GM21447 (cell line): ENCODE data around the gene KCNK4.
"Not testable (repeated sequence)": the region's sequence is repeated elsewhere in the genome, so short reads cannot be mapped to it uniquely, and the experiment has no call there.

Source experiments
- ATAC-seq: cut with Tn5 transposase; IDR thresholded peaks from one replicate; pipeline ENCODE4 v1.9.1; 2021; ENCODE audit not compliant: unreplicated experiment

Gene KCNK4

DNA sequence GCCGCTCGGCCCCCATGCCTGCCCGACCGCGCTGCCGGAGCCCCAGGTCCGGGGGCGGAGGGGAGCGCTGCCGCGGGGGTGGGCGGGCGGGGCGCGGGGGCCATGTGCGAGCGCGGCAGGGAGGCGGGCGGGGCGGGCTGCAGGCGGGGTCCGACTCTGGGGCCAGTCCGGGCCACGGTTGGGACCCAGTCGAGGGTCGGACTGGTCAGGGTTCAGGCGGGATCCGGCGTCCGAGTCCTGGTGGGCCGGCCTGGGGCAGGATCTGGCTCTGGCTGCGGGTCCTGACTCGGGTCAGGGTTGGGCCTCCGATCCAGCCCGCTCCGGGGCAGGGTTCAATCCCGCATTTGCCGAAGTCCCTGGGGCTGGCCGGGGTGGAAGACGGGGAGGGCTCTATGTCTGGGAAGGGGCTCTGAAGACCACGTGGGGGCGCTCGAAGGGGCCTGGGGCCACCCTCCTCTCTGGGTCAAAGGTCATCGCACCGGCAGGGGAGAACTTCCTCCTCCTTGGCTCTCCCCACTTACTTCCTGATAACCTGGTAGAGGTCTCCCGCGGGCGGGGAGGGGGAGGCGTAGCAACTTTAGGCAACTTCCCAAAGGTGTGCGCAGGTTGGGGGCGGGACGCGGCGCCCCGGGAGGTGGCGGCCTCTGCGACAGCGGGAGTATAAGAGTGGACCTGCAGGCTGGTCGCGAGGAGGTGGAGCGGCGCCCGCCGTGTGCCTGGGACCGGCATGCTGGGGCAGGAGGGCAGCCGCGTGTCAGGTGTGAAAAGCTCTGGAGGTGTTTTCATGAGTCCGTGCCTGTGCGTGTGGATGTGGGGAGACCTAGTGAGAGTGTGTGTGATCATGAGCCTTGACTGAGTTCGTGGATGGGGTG is 14.8 kb downstream of the KCNK4 start:
- peak; percentile 34 for ATAC-seq

DNA sequence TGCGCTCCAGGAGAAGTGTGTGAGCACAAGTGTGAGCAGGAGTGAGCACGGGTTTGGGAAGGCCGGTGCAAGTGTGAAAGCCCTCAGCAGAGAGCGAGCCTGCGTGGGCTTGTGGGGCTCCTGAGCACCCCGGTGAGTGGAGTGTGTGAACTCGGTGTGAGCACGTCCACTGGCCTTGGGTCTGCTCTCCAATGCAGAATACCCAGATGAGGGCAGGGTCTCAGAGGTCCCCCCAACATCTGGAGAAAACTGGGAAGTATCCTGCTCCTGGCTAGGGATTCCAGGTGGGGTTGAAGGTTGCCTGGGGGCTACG is 15.4 kb downstream of the KCNK4 start:
- no peak for ATAC-seq

DNA sequence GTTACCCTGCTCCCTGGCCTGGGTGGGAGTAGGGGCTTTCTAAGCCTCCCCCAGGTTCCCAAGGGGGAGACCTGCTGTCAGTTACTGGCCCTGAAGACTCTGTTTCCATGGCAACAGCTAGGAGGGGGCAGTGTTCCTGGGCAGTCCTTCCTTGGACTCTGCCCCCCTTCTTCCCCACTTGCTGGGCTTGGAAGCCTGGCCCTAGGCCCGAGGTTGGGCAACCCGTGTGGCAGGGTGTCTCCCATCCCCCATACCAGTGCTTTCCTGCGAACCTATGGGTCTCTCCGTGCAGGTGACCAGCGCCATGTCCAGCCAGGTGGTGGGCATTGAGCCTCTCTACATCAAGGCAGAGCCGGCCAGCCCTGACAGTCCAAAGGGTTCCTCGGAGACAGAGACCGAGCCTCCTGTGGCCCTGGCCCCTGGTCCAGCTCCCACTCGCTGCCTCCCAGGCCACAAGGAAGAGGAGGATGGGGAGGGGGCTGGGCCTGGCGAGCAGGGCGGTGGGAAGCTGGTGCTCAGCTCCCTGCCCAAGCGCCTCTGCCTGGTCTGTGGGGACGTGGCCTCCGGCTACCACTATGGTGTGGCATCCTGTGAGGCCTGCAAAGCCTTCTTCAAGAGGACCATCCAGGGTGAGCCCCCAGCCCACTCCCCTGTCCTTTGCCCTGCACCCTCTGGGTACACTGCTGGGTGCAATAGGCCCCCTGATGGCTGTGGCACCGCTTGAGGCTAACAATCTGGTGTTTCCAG is 15.9 kb downstream of the KCNK4 start:
- ATAC-seq = no peak

DNA sequence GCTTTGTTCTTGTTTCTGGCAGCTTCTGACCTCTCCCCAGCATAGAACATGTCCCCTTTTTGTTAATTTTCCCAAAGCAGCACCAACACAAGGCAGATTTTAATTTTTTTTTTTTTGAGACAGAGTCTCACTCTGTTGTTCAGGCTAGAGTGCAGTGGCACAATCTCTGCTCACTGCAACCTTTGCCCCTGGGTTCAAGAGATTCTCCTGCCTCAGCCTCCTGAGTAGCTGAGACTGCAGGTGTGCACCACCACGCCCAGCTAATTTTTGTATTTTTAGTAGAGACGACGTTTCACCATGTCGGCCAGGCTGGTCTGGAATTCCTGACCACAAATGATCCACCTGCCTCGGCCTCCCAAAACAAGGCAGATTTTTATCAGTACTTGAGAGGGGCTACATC is 16.7 kb downstream of the KCNK4 start:
- ATAC-seq = not testable (repeated sequence)

DNA sequence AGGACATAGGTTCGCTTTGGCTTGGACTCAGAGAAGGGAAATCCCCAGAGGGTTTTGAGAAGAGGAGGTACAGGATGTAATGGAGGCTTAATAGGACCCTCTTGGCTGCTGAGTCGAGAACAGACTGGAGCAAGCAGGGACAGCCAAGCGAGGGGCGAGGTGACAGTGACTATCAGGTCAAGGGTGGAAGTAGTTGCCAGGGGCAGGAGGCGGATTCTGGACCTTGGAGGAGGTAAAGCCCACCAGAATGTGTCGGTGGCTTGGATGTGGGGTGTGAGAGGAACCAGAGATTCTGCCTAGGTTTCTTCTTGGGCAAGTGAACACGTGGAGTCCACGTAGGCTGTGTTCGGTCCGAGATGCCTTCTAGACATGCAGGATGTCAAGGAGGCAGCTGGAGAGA is 21.8 kb downstream of the KCNK4 start:
- no peak for ATAC-seq

DNA sequence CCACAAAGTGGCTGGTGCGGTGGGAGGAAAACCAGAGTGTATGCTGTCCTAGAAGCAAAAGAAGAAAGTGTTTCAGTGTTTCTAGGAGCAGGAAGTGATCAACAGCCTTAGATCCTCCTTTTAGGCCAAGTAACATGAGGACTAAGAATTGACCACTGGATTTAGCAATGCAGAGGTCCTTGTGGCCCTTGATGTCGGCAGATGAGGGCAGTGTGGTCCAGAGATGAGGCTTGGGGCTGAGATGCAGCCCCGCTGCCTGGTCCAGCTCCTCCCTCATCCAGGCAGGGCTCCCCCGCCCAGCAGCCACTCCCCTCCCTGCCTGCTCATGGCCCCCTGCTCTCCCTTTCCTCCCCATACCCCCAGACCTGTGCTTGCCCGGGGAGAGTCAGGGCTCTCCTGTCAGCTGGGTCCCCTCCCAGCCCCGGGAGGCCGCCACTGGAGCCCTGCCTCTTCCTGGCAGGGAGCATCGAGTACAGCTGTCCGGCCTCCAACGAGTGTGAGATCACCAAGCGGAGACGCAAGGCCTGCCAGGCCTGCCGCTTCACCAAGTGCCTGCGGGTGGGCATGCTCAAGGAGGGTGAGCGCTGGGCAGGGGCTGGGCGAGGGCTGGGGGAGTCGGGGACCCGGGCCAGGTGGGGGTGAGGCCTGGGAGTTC is 22.5 kb downstream of the KCNK4 start:
- ATAC-seq = no peak

DNA sequence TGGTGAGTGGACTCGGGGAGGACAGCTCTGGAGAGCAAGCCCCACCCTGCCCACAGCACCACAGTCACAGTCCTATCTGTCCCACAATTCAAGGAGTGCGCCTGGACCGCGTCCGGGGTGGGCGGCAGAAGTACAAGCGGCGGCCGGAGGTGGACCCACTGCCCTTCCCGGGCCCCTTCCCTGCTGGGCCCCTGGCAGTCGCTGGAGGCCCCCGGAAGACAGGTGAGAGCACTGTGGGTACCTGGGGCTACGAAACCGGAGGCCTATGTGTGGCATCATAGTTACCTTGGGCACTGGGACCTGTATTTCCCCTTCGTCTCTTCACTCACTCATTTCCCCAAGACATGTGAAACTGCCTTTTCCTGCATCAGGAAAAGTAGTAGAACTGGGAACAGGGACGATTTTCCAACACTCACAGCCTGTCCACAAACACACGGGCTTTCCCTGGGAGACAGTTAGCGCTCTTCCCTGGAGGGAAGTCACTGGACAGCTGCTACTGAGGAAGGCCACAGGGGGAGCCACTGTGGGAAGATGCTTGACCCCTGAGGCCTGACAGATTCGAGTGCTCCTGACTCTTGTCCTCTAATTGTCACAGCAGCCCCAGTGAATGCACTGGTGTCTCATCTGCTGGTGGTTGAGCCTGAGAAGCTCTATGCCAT is 23.2 kb downstream of the KCNK4 start:
- ATAC-seq = no peak

DNA sequence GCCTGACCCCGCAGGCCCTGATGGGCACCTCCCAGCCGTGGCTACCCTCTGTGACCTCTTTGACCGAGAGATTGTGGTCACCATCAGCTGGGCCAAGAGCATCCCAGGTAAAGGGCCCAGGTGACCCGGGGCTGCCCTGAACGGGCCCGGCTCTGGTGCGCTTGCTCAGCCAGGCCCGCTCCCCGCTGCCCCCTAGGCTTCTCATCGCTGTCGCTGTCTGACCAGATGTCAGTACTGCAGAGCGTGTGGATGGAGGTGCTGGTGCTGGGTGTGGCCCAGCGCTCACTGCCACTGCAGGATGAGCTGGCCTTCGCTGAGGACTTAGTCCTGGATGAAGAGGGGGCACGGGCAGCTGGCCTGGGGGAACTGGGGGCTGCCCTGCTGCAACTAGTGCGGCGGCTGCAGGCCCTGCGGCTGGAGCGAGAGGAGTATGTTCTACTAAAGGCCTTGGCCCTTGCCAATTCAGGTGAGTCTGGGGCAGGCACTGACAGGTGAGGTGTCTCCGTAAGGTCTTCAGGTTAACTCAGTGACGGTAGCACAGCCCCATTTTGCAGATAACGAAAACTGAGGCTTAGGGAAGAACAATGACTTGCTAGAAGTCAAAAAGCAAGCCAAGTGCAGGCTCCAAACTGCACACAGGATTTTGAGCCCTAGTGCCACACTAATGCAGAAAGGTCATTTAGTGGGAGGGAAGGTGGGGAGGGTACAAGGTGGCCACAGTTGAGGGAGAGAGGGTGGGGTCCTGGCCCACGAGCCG is 23.9 kb downstream of the KCNK4 start:
- no peak for ATAC-seq

DNA sequence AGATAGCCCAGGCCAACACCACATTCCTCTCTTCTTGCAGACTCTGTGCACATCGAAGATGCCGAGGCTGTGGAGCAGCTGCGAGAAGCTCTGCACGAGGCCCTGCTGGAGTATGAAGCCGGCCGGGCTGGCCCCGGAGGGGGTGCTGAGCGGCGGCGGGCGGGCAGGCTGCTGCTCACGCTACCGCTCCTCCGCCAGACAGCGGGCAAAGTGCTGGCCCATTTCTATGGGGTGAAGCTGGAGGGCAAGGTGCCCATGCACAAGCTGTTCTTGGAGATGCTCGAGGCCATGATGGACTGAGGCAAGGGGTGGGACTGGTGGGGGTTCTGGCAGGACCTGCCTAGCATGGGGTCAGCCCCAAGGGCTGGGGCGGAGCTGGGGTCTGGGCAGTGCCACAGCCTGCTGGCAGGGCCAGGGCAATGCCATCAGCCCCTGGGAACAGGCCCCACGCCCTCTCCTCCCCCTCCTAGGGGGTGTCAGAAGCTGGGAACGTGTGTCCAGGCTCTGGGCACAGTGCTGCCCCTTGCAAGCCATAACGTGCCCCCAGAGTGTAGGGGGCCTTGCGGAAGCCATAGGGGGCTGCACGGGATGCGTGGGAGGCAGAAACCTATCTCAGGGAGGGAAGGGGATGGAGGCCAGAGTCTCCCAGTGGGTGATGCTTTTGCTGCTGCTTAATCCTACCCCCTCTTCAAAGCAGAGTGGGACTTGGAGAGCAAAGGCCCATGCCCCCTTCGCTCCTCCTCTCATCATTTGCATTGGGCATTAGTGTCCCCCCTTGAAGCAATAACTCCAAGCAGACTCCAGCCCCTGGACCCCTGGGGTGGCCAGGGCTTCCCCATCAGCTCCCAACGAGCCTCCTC is 24.8 kb downstream of the KCNK4 start:
- ATAC-seq = not testable (repeated sequence)

DNA sequence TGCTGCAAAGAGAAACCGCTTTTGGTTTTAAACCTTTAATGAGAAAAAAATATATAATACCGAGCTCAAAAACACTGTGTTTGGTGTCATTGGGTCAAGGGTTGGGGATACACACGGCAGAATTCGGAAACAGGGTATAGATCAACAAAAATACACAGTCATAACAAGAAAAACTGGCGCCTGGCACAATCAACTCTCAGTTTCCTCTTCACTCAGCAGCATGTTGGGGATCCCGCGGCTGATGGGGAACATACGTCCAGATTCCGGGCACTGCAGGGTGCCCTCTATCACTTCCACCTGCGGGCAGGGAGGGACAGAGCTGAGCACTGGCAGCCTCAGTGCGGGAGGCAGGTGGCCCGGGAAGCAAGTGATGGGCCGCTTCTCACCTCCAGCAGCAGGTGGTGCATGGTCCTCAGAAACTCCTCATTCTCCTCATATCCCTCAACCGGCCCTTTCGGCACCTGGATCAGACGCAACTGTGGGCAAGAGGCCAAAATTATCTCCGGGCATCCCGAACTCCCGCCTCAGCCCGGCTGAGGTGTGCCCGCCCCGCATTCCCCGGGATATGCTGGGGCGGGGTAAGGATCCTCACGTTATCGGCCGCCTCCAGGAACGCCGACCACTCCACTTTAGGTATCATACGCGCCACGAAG is 25.7 kb downstream of the KCNK4 start:
- peak; percentile 5 for ATAC-seq

DNA sequence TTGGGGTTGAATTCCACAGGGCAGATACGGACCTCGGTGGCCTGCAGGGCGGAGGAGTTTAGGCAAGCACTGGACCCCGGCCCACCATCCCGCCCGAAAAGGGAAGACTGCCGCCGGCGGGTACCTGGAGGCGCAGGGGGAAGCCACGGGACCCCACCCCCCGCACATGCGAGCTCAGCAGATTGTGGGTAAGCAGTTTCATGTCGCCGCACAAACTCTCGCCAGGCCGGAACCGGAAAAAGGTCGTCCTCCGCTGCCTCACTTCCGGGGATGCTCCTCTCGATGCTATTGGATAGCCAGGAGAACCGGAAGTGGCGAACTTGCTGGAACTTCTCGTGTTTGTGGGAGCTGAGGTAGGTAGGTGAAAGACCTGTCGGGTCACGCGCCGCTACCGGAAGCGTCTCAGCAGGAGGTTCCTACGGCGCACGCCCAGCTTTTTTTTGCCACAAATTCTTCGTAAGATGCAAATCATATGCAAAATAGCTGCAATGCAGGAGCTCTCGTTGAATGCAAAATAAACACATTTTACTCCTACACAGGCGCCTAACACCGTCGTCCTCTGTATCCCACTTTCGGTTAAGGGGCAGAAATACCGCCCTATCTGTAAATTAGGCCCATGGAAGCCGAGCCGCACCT is 26.3 kb downstream of the KCNK4 start, which contains the start of gene TRMT112:
TRMT112 (minus strand) TSS at position 235 of the 636 bp plus-strand sequence; CDS start at position 202, 33 bp downstream.
- peak; percentile 72 for ATAC-seq

DNA sequence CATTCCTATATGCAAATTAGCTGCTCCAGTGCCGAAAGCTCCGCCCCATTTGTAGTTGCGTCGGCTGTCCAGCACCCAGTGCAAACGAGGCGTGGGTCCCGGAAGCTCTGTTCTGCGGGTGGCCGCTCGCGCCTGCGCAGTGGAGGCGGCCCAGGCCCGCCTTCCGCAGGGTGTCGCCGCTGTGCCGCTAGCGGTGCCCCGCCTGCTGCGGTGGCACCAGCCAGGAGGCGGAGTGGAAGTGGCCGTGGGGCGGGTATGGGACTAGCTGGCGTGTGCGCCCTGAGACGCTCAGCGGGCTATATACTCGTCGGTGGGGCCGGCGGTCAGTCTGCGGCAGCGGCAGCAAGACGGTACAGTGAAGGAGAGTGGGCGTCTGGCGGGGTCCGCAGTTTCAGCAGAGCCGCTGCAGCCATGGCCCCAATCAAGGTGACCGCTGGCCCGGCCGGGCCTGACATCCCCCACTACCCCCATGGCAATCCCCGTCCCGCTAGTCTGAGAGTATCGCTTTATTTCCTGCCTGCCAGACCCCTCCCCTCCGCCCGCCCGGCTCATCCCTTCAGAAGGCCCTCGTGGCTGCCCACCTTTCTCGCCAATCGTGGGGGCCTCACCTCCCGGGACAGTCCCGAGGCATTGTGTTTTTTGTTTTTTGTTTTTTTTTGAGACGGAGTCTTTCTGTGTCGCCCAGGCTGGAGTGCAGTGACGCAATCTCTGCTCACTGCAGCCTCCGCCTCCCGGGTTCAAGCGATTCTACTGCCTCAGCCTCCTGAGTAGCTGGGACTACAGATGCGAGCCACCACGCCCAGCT is 27.1 kb downstream of the KCNK4 start, which contains the start of gene PRDX5:
PRDX5 (plus strand) TSS at position 161 of the 805 bp plus-strand sequence; CDS start at position 256, 95 bp downstream.
- ATAC-seq = peak; percentile 46

DNA sequence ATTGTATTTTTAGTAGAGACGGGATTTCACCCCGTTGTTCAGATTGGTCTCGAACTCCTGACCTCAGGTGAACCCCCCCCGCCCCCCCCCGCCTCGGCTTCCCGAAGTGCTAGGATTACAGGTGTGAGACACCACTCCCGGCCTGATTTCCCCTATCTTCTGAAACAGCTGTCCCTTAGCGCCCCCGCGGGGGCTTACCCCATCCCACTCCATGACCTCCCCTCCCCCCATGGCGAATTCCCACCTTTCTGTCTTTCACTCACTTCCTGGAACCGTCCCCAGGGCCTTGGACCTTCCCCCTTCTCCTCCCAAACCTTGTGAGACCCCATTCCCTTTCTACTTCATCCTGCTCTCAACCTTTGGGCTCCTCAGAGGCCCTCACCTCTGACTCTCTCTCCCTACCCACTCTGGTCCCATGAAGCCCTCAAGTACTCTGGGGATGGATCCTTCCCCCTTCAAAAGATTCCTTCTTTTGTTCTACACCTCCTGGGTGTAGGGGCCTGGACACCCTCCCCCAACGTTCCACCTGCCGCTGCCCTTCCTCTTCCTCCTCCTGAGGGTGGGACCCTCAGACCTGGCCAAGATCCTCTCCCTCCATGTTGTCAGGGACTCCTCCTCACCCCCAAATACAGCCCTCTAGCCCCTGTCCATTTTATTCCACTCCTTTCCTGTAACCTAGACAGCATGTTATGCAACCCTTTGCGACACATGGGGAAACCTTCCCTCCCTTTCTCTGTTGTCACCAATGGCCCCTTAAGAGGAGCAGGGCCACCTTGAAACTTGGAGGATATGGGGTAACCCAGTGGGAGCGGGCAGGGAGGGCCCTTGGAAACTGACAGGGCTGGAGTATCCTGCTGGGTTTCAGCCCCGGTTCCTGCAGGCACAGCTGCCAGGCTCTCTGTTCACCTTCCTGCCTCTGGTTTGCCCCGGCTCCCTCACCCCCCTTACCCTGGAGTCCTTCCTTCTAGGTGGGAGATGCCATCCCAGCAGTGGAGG is 28.0 kb downstream of the KCNK4 start:
- ATAC-seq = no peak

DNA sequence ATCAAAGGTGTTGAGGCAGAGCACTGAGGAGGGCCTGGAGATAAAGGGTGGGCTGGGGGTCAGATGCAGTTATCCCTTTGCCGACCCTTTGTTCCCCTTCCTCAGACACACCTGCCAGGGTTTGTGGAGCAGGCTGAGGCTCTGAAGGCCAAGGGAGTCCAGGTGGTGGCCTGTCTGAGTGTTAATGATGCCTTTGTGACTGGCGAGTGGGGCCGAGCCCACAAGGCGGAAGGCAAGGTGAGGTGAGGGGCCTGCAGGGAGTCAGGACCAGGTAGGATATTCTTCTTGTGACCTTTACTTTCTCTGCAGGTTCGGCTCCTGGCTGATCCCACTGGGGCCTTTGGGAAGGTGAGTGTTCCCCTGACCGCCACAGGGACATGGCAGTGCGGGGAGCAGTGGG is 29.5 kb downstream of the KCNK4 start:
- ATAC-seq = no peak

DNA sequence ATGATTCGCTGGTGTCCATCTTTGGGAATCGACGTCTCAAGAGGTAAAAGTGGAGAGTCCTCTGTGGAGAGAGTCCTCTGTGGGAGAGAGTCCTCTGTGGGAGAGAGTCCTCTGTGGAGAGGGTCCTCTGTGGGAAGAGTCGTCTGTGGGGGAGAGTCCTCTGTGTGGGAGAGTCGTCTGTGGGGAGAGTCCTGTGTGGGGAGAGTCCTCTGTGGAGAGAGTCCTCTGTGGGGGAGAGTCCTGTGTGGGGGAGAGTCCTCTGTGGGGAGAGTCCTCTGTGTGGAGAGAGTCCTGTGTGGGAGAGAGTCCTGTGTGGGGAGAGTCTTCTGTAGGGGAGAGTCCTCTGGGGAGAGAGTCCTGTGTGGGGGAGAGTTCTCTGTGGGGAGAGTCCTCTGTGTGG is 29.9 kb downstream of the KCNK4 start:
- no peak for ATAC-seq

DNA sequence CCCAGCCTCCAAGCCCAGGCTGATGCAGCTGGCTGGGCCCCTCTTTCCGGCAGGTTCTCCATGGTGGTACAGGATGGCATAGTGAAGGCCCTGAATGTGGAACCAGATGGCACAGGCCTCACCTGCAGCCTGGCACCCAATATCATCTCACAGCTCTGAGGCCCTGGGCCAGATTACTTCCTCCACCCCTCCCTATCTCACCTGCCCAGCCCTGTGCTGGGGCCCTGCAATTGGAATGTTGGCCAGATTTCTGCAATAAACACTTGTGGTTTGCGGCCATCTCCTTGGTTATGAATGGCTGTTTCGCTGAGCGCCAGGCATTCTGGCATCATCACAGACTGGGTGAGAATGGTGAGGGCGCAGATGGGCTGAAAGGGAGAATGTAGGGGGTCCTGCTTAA is 30.4 kb downstream of the KCNK4 start:
- ATAC-seq = no peak

DNA sequence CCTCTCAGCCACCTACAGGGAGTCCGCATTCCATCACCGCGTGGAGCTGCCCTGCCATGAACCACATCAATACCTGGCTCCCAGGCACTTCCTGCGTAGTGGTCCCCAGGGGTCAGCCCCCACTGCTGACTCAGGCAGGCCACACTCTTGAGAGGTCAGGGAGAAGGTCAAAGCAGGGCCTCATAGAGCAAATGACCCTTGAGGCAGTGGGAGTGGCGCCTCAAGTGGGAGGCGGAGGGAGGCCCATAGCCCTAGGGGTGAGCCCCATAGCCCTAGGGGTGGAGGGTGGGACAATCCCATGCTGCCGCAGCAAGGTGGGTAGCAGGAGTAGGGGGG is 31.8 kb downstream of the KCNK4 start:
- ATAC-seq = no peak
